A673 (cell line): ENCODE data around the gene ADAMTS12.

ENCODE experiments used
- CTCF ChIP-seq: fragments of 300-800, 200-600 bp; sonication (generic); conservative IDR thresholded peaks from 2 replicates; pipeline ENCODE4 v1.5.1; 2017; ENCODE audit warnings: low read depth, mild to moderate bottlenecking, antibody characterized with exemption, low read length, moderate library complexity, mixed read lengths
- EZH2 ChIP-seq: fragments of 200-600 bp; sonication (generic); IDR thresholded peaks from 2 replicates; pipeline ENCODE4 v1.6.1; 2017; ENCODE audit warnings: borderline replicate concordance, low read depth, mild to moderate bottlenecking, mixed read lengths, antibody characterized with exemption, low read length; ENCODE audit not compliant: poor library complexity, severe bottlenecking

- TF ChIP-seq CTCF (no peak), EZH2 (no peak)
These were observed 189.8 kb downstream of the ADAMTS12 start for GRCh38 chr5:33701951-33702350.
